HPDE6-E6E7 (cell line): ENCODE data around the gene BNC1.
"Not testable (repeated sequence)": the region's sequence is repeated elsewhere in the genome, so short reads cannot be mapped to it uniquely, and the experiment has no call there.

Experiments
- DNase-seq: peaks from one replicate; pipeline ENCODE4 v3.0.0; 2011; ENCODE audit warnings: missing footprints; ENCODE audit errors: extremely low spot score

The BNC1 gene

GRCh38 chr15:83249030-83249343 lies 35.5 kb downstream of the BNC1 start:
- DNase-seq: no peak

- peak; percentile 25 for DNase-seq
Measured at GRCh38 chr15:83248151-83249029, 36.1 kb downstream of the BNC1 start.

GRCh38 chr15:83243634-83244033 lies 40.8 kb downstream of the BNC1 start:
- DNase-seq: no peak

GRCh38 chr15:83230242-83230641 lies 54.2 kb downstream of the BNC1 start:
- no peak for DNase-seq

- no peak for DNase-seq
Measured at GRCh38 chr15:83225449-83225848, 59.0 kb downstream of the BNC1 start.

GRCh38 chr15:83221781-83222180 lies 62.7 kb downstream of the BNC1 start:
- not testable (repeated sequence) for DNase-seq

- no peak for DNase-seq
Measured at GRCh38 chr15:83219026-83219425, 65.4 kb downstream of the BNC1 start.

GRCh38 chr15:83215306-83215705 lies 69.2 kb downstream of the BNC1 start:
- DNase-seq: no peak

- DNase-seq: peak; percentile 76
Measured at GRCh38 chr15:83210619-83211018, 73.8 kb downstream of the BNC1 start.

GRCh38 chr15:83209333-83209732 lies 75.1 kb downstream of the BNC1 start:
- no peak for DNase-seq

- no peak for DNase-seq
Measured at GRCh38 chr15:83208367-83208661, 76.2 kb downstream of the BNC1 start.

GRCh38 chr15:83207660-83208366 lies 76.7 kb downstream of the BNC1 start, which contains the start of gene HDGFL3:
TSS of gene HDGFL3 (minus strand) at chr15:83207823. CDS start at chr15:83207414, 409 bp downstream.
- no peak for DNase-seq

GRCh38 chr15:83207009-83207659 lies 77.3 kb downstream of the BNC1 start:
- DNase-seq: peak; percentile 33

- DNase-seq: no peak
Measured at GRCh38 chr15:83206526-83207008, 77.9 kb downstream of the BNC1 start.
